DMS 273 treated with DMSO at 0.1 percent for 48 hours (cell line): ENCODE data around the gene MGMT.
A peak's percentile ranks its signal among the peaks of the same experiment; 100 is the strongest.
"Not testable (repeated sequence)": the region's sequence is repeated elsewhere in the genome, so short reads cannot be mapped to it uniquely, and the experiment has no call there.

Experiments
- DNase-seq: peaks from one replicate; lab custom pipeline; 2025; lab: John Stamatoyannopoulos, UW

Gene MGMT

GRCh38 chr10:129466703-129467358, at the start of gene MGMT:
TSS of gene MGMT (plus strand) at chr10:129467241.
- peak; percentile 25 for DNase-seq

- peak; percentile 62 for DNase-seq
These were observed 49.2 kb upstream of the MGMT start for GRCh38 chr10:129417870-129418269.

GRCh38 chr10:129418496-129419225, 48.4 kb upstream of the MGMT start:
- DNase-seq = no peak

- DNase-seq = no peak
These were observed 47.6 kb upstream of the MGMT start for GRCh38 chr10:129419397-129419796.

- DNase-seq = no peak
These were observed 45.5 kb upstream of the MGMT start for GRCh38 chr10:129421399-129422010.

GRCh38 chr10:129424978-129425377, 42.1 kb upstream of the MGMT start:
- DNase-seq = no peak

- no peak for DNase-seq
These were observed 40.4 kb upstream of the MGMT start for GRCh38 chr10:129426606-129427005.

GRCh38 chr10:129433266-129433665, 33.8 kb upstream of the MGMT start:
- DNase-seq = no peak

- not testable (repeated sequence) for DNase-seq
These were observed 31.3 kb upstream of the MGMT start for GRCh38 chr10:129435724-129436123.

- no peak for DNase-seq
These were observed 29.0 kb upstream of the MGMT start for GRCh38 chr10:129438024-129438423.

- no peak for DNase-seq
These were observed 26.8 kb upstream of the MGMT start for GRCh38 chr10:129440247-129440646.

GRCh38 chr10:129440722-129441316, 26.2 kb upstream of the MGMT start:
- DNase-seq = no peak

- no peak for DNase-seq
These were observed 25.6 kb upstream of the MGMT start for GRCh38 chr10:129441372-129442009.

GRCh38 chr10:129442866-129443265, 24.2 kb upstream of the MGMT start:
- no peak for DNase-seq

GRCh38 chr10:129444359-129444758, 22.7 kb upstream of the MGMT start:
- DNase-seq = no peak

- no peak for DNase-seq
These were observed 21.4 kb upstream of the MGMT start for GRCh38 chr10:129445436-129446182.

- DNase-seq = no peak
These were observed 20.9 kb upstream of the MGMT start for GRCh38 chr10:129446183-129446581.

GRCh38 chr10:129447486-129447885, 19.6 kb upstream of the MGMT start:
- DNase-seq = no peak

GRCh38 chr10:129448086-129448485, 19.0 kb upstream of the MGMT start:
- no peak for DNase-seq

GRCh38 chr10:129448539-129448938, 18.5 kb upstream of the MGMT start:
- DNase-seq = no peak

- no peak for DNase-seq
These were observed 17.1 kb upstream of the MGMT start for GRCh38 chr10:129449893-129450292.

- DNase-seq = no peak
These were observed 16.6 kb upstream of the MGMT start for GRCh38 chr10:129450391-129450790.
